ENCODE measurements around the gene PROM2. TPM values are rescaled to one million over a fixed set of nuclear protein-coding genes. Genes with fewer than 3 reads are reported as not detected.
"Not testable (repeated sequence)": the region's sequence is repeated elsewhere in the genome, so short reads cannot be mapped to it uniquely, and the experiment has no call there.

PROM2 gene
- total and polyA plus RNA-seq, 12 donors, result 0.07 to 4.5 (median 0.84) TPM; not detected in 2

GRCh38 chr2:95240091-95240490 lies 34.2 kb upstream of the PROM2 start:
- Histone ChIP-seq H3K27ac (no peak overlapping the region), H3K27me3 (no peaks in the 10 kb centered on the region), H3K9me3 (replicated peaks in 1 of 3) (peaks cover 0 to 8% (median 0%) of the 10 kb centered on the region in 3 donors), H3K4me3 (no peak overlapping the region), H3K36me3 (replicated peaks in 1 of 2) (no peaks in the 10 kb centered on the region), H3K4me1 (replicated peaks in 1 of 2) (no peaks in the 10 kb centered on the region)
- TF ChIP-seq CTCF (IDR thresholded peaks at IDR 0.05), result no peak
- TF ChIP-seq POLR2A (IDR thresholded peaks at IDR 0.05), result no peak
- intact Hi-C loops (cut with DNase I), result no loop called here
- 88 to 96% (median 92%) methylated on average over 5 of the region's 5 CpGs for WGBS, 4 donors
- DNase-seq, result no peak

GRCh38 chr2:95240556-95240955 lies 33.7 kb upstream of the PROM2 start:
- H3K4me3 ChIP-seq, result no peak overlapping the region
- peaks cover 0 to 8% (median 0%) of the 10 kb centered on the region in 3 donors for H3K9me3 ChIP-seq (replicated peaks in 1 of 3)

GRCh38 chr2:95242084-95242483 lies 32.2 kb upstream of the PROM2 start:
- DNase-seq; intact Hi-C loops (cut with DNase I); H3K36me3 ChIP-seq (replicated peaks in 1 of 2); H3K4me3 ChIP-seq; H3K4me1 ChIP-seq (replicated peaks in 1 of 2); H3K9me3 ChIP-seq (replicated peaks in 1 of 3); H3K27ac ChIP-seq; H3K27me3 ChIP-seq: not testable (repeated sequence)
- 85 to 91% (median 87%) methylated on average over 1 of the region's 1 CpG for WGBS, 4 donors

More at GRCh38 chr2:95240556-95240955, 33.7 kb upstream of the PROM2 start:
- DNase-seq, result no peak
- Histone ChIP-seq H3K27ac (no peak overlapping the region), H3K36me3 (replicated peaks in 1 of 2) (no peaks in the 10 kb centered on the region), H3K4me1 (replicated peaks in 1 of 2) (no peaks in the 10 kb centered on the region), H3K27me3 (no peaks in the 10 kb centered on the region)
- intact Hi-C loops (cut with DNase I), result no loop called here
- TF ChIP-seq CTCF (IDR thresholded peaks at IDR 0.05) (no peak), POLR2A (IDR thresholded peaks at IDR 0.05) (no peak)
- 91 to 100% (median 96%) methylated on average over 1 to 5 of the region's 5 CpGs for WGBS, 4 donors

GRCh38 chr2:95258271-95258670 lies 16.0 kb upstream of the PROM2 start:
- no peaks in the 10 kb centered on the region for H3K27me3 ChIP-seq
- WGBS, 4 donors, result 54 to 72% (median 68%) methylated on average over 2 of the region's 2 CpGs
- no peak for DNase-seq
- H3K36me3 ChIP-seq (replicated peaks in 1 of 2), result no peaks in the 10 kb centered on the region
- no peaks in the 10 kb centered on the region for H3K4me1 ChIP-seq (replicated peaks in 1 of 2)
- H3K27ac ChIP-seq, result no peak overlapping the region
- TF ChIP-seq POLR2A (IDR thresholded peaks at IDR 0.05) (no peak), CTCF (IDR thresholded peaks at IDR 0.05) (no peak)
- no peak overlapping the region for H3K4me3 ChIP-seq
- H3K9me3 ChIP-seq (replicated peaks in 1 of 3), result no peaks in the 10 kb centered on the region
- intact Hi-C loops (cut with DNase I), result no loop called here
